Hematopoietic multipotent progenitor cell treated with erythropoietin and hydrocortisone succinate and interleukin-3 and kit ligand, for 15 days (in vitro differentiated cells): ENCODE measurements around the gene AGPAT2.

Source experiments
- DNase-seq: peaks from one replicate; pipeline ENCODE4 v3.0.0-alpha.2; 2015; ENCODE audit warnings: low spot score

Gene AGPAT2

DNA sequence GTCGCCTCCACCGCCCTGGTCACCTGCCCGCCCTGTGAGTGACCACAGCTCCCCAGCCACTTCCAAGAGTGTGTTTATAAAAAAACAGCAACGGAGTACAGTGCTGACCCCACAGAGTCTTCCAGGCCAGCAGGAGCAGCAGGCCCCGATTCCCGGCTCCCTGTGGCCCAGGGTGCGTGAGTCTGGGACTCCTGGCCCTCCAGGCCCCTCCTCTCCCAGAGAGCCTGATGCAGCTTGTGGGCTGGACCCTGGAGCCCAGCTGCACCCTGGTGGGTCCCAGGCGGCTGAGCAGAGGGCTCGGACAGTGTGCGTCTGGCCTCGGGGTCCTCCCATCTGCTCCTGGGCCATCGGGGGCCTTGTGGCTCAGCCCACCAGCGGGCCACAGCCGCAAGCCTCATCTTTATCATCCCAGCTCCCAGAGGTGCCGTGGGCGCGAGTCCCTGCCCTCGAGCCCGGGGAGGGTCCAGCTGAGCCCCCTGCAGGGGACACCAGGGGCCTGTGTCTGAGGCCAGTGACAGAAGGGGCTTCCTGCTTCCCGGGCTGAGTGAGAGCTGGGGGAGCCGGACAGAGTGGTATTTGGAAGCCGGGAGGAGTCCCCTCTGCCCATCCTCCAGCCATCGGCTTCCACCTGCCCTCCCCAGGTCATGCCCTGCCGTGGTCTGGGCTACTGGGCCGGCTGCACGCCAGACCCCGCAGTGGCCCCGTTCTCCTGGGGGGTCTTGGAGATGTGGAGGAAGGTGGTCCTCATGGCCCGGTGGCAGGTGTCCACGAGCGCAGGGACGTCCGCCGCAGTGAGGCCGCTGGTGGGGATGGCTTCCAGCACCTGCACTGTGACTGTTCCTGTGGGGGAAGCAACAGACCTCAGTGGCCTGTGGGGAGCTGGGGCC is 13.9 kb downstream of the AGPAT2 start:
- DNase-seq = no peak

DNA sequence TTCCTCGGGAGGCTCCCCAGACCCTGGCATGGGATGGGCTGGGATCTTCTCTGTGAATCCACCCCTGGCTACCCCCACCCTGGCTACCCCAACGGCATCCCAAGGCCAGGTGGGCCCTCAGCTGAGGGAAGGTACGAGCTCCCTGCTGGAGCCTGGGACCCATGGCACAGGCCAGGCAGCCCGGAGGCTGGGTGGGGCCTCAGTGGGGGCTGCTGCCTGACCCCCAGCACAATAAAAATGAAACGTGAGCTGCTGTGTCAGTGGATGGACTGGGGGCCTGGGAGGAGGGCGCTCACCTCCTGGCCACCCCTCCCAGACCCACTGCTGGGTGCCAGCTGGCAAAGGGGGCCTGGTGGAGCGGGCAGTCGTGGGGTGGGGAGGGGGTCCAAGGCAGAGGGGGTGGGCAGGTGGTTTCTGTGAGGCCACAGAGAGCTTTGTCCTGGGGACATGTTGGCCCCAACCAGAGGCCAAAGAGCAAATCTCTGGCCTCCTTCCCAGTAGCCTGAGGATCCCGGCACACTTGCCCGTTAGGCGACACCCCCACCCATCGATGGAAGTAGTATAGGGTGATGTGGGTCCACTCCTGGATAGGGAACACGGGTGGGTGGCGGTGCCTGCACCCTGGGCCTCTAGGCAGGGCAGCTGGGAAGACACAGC is 14.7 kb downstream of the AGPAT2 start:
- DNase-seq = no peak

DNA sequence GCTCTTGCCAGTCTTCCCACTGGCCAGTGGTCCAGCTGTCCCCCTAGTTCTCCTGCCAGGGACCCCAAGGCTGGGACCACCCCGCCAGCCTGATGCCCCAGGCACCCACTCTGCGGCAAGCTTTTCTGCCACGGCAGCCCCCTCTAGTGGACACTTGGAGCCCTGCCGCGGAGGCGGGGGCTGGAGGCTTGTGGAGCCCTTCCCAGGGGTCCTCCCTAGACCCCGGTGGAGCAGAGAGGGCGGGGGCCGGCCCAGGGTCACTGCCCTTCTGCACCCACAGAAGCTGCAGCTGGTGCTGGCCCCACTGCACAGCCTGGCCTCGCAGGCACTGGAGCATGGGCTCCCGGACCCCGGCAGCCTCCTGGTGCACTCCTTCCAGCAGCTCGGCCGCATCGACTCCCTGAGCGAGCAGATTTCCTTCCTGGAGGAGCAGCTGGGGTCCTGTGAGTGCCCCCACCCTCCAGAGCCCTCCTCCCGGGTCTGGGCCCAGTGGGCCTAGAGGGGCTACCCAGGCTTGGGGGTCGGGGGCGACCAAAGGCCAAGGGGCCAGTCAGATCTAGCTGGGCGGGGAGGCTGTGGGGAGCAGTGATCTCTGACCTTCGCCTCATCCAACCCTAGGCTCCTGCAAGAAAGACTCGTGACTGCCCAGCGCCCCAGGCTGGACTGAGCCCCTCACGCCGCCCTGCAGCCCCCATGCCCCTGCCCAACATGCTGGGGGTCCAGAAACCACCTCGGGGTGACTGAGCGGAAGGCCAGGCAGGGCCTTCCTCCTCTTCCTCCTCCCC is 15.4 kb downstream of the AGPAT2 start:
- no peak for DNase-seq

DNA sequence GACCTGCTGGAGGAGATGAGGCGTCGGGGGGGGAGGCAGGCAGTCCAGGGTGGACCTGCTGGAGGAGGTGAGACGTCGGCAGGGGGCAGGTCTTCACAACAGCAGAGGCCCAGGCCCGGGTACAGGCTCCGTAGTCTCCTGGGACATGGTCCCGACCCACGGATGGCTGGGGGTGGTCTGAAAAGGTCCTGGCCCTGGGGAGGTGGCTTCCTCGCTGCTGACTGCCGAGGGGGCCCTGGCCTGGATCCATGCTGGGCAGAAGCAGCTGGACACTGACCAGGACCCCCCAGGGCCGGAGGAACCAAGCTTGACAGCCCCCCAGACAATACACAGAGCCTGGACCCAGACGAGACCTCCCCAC is 16.0 kb downstream of the AGPAT2 start:
- DNase-seq = no peak

GRCh38 chr9:136670576-136671253 is 16.5 kb downstream of the AGPAT2 start:
- DNase-seq = no peak

DNA sequence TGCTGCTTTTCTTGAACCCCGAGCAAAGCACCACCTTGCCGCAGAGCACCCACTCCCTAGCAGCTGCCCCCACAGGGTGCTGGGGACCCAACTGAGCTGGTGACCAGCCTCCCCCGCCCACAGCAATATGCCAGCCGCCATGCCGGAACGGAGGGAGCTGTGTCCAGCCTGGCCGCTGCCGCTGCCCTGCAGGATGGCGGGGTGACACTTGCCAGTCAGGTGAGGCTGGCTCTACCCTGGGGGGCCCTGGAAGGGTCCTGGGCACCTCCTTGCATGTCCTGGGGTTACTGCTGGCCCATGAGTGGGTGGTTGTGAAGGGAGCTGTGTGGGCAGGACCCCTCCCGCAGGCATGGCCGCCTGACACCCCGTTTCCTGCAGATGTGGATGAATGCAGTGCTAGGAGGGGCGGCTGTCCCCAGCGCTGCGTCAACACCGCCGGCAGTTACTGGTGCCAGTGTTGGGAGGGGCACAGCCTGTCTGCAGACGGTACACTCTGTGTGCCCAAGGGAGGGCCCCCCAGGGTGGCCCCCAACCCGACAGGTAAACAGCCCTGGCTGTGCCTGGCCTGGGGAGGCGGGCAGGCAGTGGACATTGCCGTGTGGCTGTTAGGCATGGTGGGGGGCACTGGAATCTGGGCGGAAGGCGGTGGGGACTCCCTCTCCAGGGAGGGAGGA is 17.3 kb downstream of the AGPAT2 start:
- no peak for DNase-seq

GRCh38 chr9:136668983-136669790 is 18.1 kb downstream of the AGPAT2 start:
- DNase-seq = no peak

- no peak for DNase-seq
These were observed 19.1 kb downstream of the AGPAT2 start for GRCh38 chr9:136667940-136668760.

DNA sequence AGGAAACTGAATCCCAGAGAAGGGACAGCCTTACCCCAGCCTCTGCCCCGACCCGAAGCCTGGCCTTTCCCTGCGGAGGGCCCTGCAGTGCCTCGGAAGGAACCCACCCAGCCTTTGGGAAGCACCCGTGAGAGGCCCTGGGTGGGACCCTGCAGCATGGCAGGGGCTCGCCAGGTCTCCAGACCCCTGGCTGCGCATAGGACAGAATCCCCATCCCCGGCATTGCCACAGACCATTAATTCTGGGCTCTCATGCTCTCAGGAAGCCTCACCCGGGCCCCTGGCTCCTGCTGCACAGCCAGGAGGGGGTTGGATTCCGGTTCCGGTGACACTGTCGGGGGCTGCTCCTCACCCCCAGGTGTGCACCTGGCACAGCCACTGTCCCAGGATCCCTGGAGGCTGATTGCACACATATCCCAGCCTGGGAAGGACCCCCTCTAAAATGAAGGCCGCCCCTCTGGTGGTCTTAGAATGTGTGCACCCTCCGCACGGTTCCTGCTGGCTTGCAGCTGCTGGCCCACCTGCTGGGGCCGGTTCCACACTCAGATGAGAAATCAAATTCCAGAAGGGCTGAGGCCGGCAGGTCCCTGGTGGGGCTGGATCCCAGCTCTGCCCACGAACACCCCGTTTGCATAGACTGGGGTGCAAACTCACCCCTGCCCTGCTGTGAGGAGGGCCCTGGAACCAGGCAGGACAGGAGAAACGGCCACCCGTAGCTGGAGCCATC is 19.9 kb downstream of the AGPAT2 start:
- DNase-seq = no peak

- no peak for DNase-seq
These were observed 20.7 kb downstream of the AGPAT2 start for GRCh38 chr9:136666372-136667213.

DNA sequence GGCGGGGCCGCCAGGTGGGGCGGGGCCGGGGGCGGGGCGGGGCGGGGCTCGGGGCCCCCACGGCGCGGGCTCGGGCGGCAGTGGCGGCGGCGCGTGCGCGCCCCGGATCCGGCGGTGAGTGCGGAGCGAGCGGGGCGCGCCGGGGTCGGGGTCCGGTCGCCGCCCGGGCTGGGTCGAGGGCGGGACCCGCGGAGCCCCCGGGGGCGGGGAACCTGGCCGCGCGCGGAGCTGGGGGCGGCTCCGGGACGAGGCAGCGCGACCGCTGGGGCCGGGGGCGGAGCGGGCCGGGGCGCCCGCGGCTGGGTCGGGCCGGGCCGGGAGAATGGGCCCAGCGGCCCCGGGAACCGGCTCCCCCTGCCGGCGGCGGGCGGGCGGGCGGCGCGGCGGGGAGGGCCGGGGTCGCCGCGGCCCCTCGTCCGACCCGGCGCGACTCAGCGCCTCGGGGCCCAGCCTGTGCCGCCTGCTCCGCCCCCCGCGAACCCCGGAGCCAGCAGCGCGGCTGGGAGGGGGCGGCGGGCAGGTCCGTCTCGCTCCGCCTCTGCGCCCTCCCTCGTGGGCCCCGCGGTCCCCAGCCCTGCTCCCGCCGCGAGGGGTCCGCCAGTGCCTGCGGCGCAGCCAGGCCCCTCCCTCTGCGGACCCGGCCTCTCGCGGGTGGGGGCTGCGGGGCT is 21.4 kb downstream of the AGPAT2 start:
- DNase-seq = no peak

GRCh38 chr9:136665111-136665703 is 22.1 kb downstream of the AGPAT2 start:
- no peak for DNase-seq

DNA sequence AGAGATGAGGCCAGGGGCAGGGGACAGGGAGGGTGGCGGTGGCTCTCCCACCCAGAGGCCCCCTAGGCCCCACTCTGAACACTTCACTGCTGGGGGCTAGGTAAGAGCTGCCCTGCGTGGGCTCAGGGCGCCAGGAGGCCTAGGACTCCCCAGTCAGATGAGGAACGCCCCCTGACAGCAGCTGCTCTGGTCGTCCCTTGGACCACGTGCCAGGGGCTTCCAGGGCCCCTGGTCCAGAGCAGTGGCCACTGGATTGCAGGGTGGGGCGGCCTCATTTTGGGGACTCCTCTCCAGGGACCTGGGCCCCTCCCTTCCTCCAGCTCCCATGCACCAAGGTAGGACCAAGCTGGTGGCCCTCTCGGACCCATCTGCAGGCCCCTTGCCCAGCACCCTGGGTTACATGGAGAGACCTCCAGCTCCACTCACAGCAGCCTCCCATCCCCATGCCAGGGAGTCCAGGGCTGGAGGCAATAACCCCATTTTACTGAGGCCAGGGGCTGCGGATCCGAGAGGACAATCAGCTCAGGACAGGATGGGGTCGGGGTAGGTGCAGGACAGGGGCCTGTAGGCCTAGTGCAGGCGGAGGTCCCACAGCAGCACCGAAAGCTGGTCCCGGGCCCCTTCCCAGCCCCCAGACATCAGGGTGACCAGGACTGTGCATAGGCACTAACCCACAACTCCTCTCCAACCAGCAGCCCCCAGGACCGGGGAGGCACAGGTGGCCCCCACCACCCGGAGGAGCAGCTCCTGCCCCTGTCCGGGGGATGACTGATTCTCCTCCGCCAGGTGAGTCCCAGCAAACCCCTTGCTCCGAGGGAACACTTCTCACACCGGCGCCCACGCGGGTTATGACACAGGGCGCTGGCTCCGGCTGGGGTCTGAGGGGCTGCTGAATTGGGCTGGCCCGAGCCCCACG is 23.0 kb downstream of the AGPAT2 start:
- DNase-seq = no peak

- no peak for DNase-seq
These were observed 24.3 kb downstream of the AGPAT2 start, which contains the start of gene EGFL7 for GRCh38 chr9:136662656-136663581. EGFL7 (plus strand) TSS chr9:136662916; CDS start chr9:136668283, 5,367 bp downstream.

GRCh38 chr9:136662326-136662655 is 25.0 kb downstream of the AGPAT2 start:
- DNase-seq = no peak
